T-helper 2 cell treated with Interferon-gamma antibody and Interleukin-4, amounts not matched to agents 5 μg/mL and 100 μg/mL, for 36 hours (primary cell): ENCODE measurements around the gene ANKRD55.
A peak's percentile ranks its signal among the peaks of the same experiment; 100 is the strongest.
"Not testable (repeated sequence)": the region's sequence is repeated elsewhere in the genome, so short reads cannot be mapped to it uniquely, and the experiment has no call there.

ENCODE experiments used
- DNase-seq: peaks from one replicate; pipeline ENCODE4 v3.0.0; 2021; ENCODE audit warnings: low spot score
- H3K27ac Mint-ChIP-seq: one replicate; pipeline ENCODE4 v1.8.0; 2021; ENCODE audit warnings: mild to moderate bottlenecking, mixed read lengths
- H3K27me3 Mint-ChIP-seq: one replicate; pipeline ENCODE4 v1.8.0; 2021; ENCODE audit warnings: low read depth, mixed read lengths
- H3K36me3 Mint-ChIP-seq: one replicate; pipeline ENCODE4 v1.8.0; 2021; ENCODE audit warnings: low read depth, mixed read lengths
- H3K4me1 Mint-ChIP-seq: one replicate; pipeline ENCODE4 v1.8.0; 2021; ENCODE audit warnings: low read depth, mixed read lengths
- H3K4me3 Mint-ChIP-seq: one replicate; pipeline ENCODE4 v1.8.0; 2022; ENCODE audit warnings: mild to moderate bottlenecking, moderate library complexity, mixed read lengths
- H3K9me3 Mint-ChIP-seq: one replicate; pipeline ENCODE4 v1.8.0; 2021; ENCODE audit warnings: mixed read lengths

ANKRD55 gene

DNA sequence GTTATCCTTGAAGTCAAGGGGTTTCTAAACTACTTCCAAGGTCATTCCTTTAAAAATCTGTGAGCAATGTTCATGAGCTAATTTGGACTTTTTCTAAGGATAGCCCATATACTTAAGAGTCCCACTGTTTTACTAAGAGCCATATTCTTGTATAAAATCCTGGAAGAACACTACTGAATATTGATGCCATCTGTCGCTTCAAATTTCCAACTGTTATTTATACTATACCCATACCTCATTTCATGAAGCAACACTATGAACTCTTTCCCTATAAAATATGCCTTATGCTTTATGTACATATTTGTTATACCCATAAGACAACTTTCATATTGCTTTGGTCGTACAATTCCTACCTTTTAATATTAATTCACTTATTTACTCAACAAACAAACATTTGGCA is 12.4 kb upstream of the ANKRD55 start:
- no peaks in the 10 kb centered on the region for H3K36me3 Mint-ChIP-seq
- peaks cover 16% of the 10 kb centered on the region for H3K27me3 Mint-ChIP-seq
- no peak for DNase-seq
- no peaks in the 10 kb centered on the region for H3K4me1 Mint-ChIP-seq
- H3K27ac Mint-ChIP-seq, result no peak overlapping the region
- H3K9me3 Mint-ChIP-seq, result peaks cover 20% of the 10 kb centered on the region
- H3K4me3 Mint-ChIP-seq, result no peak overlapping the region

DNA sequence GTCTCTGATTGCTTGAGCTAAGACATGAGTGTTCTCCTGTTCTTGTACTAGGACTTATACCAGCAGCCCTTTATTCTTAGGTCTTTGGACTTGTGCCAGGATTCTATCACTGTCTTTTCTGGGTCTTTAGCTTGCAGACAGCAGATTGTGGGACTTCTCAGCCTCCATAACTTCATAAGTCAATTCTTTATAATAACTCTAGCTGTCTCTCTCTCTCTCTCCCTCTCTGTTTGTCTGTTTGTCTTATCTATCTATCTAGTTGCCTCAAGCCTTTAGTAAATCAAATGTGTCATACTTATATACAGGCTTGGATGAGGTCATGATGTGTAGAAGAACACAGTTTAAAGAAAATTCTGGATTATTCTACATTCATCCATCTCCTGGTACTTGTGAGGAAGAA is 11.5 kb upstream of the ANKRD55 start:
- H3K27ac Mint-ChIP-seq, result no peak overlapping the region
- H3K4me3 Mint-ChIP-seq, result no peak overlapping the region
- H3K9me3 Mint-ChIP-seq, result peaks cover 21% of the 10 kb centered on the region
- H3K4me1 Mint-ChIP-seq, result no peaks in the 10 kb centered on the region
- H3K36me3 Mint-ChIP-seq, result no peaks in the 10 kb centered on the region
- no peak for DNase-seq
- H3K27me3 Mint-ChIP-seq, result peaks cover 19% of the 10 kb centered on the region

DNA sequence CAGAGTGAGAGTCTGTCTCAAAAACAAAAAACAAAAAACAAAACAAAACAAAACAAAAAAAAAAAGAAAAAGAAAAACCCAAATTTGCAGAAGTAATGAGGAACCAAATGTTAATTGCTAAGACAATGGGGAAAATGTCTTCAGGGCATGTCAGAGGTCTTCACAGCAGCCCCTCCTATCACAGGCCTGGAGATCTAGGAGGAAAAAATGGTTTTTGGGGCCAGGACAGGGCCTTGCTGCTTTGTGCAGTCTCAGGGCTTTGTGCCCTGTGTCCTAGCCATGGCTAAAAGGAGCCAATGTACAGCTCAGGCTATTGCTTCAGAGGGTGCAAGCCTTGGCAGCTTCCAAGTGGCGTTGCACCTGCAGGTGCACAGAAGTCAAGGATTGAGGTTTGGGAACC is 9.1 kb upstream of the ANKRD55 start:
- not testable (repeated sequence) for H3K4me1 Mint-ChIP-seq, H3K4me3 Mint-ChIP-seq, H3K36me3 Mint-ChIP-seq, H3K27ac Mint-ChIP-seq, DNase-seq
- H3K27me3 Mint-ChIP-seq, result peaks cover 19% of the 10 kb centered on the region
- H3K9me3 Mint-ChIP-seq, result peaks cover 16% of the 10 kb centered on the region

GRCh38 chr5:56232538-56232937 is 592 bp downstream of the ANKRD55 start:
- Mint-ChIP-seq H3K36me3 (no peaks in the 10 kb centered on the region), H3K27me3 (peaks cover 25% of the 10 kb centered on the region)

GRCh38 chr5:56230576-56230975 is 2.6 kb downstream of the ANKRD55 start:
- peaks cover 8% of the 10 kb centered on the region for H3K9me3 Mint-ChIP-seq
- no peak overlapping the region for H3K4me3 Mint-ChIP-seq
- no peak overlapping the region for H3K27ac Mint-ChIP-seq
- peaks cover 13% of the 10 kb centered on the region for H3K4me1 Mint-ChIP-seq
- H3K36me3 Mint-ChIP-seq, result peaks cover 3% of the 10 kb centered on the region
- H3K27me3 Mint-ChIP-seq, result peaks cover 26% of the 10 kb centered on the region
- DNase-seq, result no peak

More at GRCh38 chr5:56232538-56232937, 592 bp downstream of the ANKRD55 start:
- DNase-seq, result no peak
- Mint-ChIP-seq H3K27ac (no peak overlapping the region), H3K9me3 (no peaks in the 10 kb centered on the region), H3K4me1 (no peaks in the 10 kb centered on the region), H3K4me3 (no peak overlapping the region)

DNA sequence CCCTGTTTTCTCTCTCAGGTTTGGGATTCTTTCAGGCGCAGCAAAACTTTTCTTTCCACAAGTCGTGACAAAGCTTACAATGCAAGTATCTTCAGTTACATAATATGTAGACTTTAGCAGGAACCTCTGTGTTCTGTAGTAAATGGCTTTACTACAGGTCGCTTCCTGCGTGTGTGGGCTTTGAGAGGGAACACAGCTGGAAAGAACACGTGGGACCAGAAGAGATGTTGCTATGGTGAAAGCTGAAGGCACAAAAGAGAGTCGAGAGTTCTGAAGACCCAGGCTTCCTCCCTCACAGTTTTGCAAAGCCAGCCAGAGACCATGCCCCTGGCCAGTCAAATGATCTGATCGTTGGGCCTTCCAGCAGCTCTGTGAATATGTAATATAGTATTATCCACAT is 4.0 kb downstream of the ANKRD55 start:
- H3K4me1 Mint-ChIP-seq, result peaks cover 13% of the 10 kb centered on the region
- H3K36me3 Mint-ChIP-seq, result peaks cover 5% of the 10 kb centered on the region
- peaks cover 14% of the 10 kb centered on the region for H3K9me3 Mint-ChIP-seq
- H3K4me3 Mint-ChIP-seq, result no peak overlapping the region
- H3K27me3 Mint-ChIP-seq, result peaks cover 26% of the 10 kb centered on the region
- H3K27ac Mint-ChIP-seq, result no peak overlapping the region
- no peak for DNase-seq

DNA sequence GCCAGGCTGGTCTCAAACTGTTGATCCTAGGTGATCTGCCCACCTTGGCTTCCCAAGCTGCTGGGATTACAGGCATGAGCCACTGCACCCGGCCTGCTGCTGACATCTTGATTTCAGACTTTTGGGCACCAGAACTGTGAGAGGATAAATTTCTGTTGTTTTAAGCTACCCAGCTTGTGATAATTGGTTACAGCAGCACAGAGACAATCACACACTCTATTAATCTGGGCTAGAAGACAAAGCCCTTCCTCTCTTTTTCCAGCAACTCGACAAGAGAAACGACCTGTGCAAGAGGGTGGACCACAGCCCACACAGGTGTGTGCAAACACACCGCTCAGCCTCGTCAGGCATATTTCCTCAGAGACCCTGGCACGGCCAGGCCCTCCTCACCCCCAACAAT is 4.5 kb downstream of the ANKRD55 start:
- Mint-ChIP-seq H3K27me3 (peaks cover 29% of the 10 kb centered on the region), H3K4me3 (no peak overlapping the region), H3K36me3 (peaks cover 5% of the 10 kb centered on the region), H3K27ac (no peak overlapping the region), H3K4me1 (peaks cover 13% of the 10 kb centered on the region), H3K9me3 (peaks cover 15% of the 10 kb centered on the region)
- DNase-seq, result no peak

DNA sequence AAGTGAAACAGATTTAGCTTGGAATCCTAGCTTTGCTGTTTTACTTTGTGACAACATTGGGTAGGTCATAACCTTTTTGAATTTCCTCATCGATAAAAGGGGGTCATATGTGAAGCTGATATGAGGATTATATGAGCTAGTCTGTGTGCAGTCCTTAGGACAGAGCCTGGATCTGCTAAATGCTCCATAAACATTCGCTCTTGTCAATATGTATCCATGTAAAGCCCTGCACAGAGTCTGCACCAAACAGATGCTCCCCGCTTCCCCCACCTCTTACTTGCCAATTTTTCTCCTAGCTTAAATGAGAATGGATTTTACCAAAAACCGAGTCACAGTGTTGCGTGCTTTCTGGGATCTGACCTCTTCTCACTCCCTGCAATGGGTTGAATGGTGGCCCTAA is 5.4 kb downstream of the ANKRD55 start:
- no peak for DNase-seq
- Mint-ChIP-seq H3K9me3 (peaks cover 18% of the 10 kb centered on the region), H3K36me3 (peaks cover 5% of the 10 kb centered on the region), H3K4me3 (no peak overlapping the region), H3K27ac (no peak overlapping the region), H3K27me3 (peaks cover 28% of the 10 kb centered on the region), H3K4me1 (peaks cover 13% of the 10 kb centered on the region)

DNA sequence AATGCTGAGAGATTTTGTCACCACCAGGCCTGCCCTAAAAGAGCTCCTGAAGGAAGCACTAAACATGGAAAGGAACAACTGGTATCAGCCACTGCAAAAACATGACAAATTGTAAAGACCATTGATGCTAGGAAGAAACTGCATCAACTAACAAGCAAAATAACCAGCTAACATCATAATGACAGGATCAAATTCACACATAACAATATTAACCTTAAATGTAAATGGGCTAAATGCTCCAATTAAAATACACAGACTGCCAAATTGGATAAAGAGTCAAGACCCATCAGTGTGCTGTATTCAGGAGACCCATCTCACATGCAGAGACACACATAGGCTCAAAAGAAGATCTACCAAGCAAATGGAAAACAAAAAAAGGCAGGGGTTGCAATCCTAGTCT is 9.8 kb downstream of the ANKRD55 start:
- Mint-ChIP-seq H3K4me1 (peaks cover 22% of the 10 kb centered on the region), H3K9me3 (peaks cover 44% of the 10 kb centered on the region), H3K36me3 (peaks cover 11% of the 10 kb centered on the region), H3K27me3 (peaks cover 25% of the 10 kb centered on the region)
- not testable (repeated sequence) for H3K27ac Mint-ChIP-seq, DNase-seq, H3K4me3 Mint-ChIP-seq

- DNase-seq, H3K27ac Mint-ChIP-seq: not testable (repeated sequence)
- H3K4me3 Mint-ChIP-seq, result peak overlapping the region; percentile 33
- peaks cover 24% of the 10 kb centered on the region for H3K27me3 Mint-ChIP-seq
- H3K36me3 Mint-ChIP-seq, result peaks cover 13% of the 10 kb centered on the region
- H3K4me1 Mint-ChIP-seq, result peaks cover 18% of the 10 kb centered on the region
- H3K9me3 Mint-ChIP-seq, result peaks cover 51% of the 10 kb centered on the region
Observed at GRCh38 chr5:56221601-56222000, 11.5 kb downstream of the ANKRD55 start.

GRCh38 chr5:56215019-56215830 is 17.9 kb downstream of the ANKRD55 start:
- peaks cover 7% of the 10 kb centered on the region for H3K36me3 Mint-ChIP-seq
- no peak overlapping the region for H3K4me3 Mint-ChIP-seq
- H3K9me3 Mint-ChIP-seq, result peaks cover 32% of the 10 kb centered on the region
- no peak overlapping the region for H3K27ac Mint-ChIP-seq
- H3K27me3 Mint-ChIP-seq, result no peaks in the 10 kb centered on the region
- DNase-seq, result no peak
- peaks cover 2% of the 10 kb centered on the region for H3K4me1 Mint-ChIP-seq

DNA sequence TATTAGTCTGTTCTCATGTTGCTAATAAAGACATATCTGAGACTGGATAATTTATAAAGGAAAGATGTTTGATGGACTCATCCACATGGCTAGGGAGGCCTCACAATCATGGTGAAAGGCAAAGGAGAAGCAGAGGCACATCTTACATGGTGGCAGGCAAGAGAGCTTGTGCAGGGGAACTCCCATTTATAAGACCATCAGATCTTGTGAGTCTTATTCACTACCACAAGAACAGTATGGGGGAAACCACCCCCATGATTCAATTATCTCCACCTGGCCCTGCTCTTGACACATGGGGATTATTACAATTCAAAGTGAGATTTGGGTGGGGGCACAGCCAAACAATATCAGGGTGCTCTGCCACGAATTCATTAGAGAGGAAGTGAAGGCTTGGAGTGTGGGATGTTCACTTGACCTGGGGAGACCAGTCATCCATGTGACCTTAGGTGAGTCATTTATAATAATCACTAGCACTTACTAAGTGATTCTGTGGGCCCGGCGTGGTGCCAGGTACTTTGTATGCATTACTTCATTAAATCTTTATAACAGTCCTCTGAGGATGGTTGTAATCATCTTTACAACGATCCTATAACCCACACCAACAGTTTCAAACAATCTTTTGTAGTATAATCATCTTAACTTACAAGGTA is 19.1 kb downstream of the ANKRD55 start:
- H3K9me3 Mint-ChIP-seq, result peaks cover 25% of the 10 kb centered on the region
- H3K27me3 Mint-ChIP-seq, DNase-seq, H3K27ac Mint-ChIP-seq, H3K4me3 Mint-ChIP-seq, H3K36me3 Mint-ChIP-seq, H3K4me1 Mint-ChIP-seq: not testable (repeated sequence)

DNA sequence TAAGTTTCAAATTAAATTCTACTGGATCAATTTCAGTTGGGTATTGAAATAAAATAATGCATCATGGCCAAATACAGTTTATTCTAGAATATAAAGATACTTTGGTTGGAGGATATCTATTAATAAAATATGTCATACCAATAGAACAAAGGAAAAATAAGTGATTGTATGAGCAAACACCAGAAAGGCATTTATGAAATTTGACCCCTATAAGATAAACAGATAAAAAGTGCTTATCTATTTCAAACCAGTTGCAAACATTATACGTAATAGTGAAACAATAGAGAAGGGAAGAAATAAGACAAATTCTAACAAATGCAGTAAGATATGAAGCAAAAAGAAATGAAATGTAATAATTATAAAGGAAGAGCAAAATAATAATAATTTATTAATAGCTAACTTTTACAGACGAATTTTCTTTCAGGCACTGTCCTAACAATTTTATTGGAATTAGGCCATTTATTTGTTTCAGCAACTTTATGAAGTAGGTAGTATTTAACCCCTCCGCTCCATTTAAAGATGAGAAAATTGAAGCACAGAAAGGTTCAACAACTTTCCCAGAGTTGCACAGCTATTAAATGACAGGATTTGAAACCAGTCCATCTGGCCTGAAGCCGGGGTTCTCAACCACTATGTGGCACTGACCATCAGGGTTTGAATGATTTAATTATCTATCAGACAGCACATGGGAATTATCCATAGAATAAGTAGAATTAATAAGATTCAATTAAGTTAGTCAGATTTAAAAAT is 20.8 kb downstream of the ANKRD55 start:
- H3K9me3 Mint-ChIP-seq, result peaks cover 25% of the 10 kb centered on the region
- DNase-seq, result no peak
- no peak overlapping the region for H3K27ac Mint-ChIP-seq
- no peaks in the 10 kb centered on the region for H3K4me1 Mint-ChIP-seq
- H3K36me3 Mint-ChIP-seq, result peaks cover 7% of the 10 kb centered on the region
- H3K4me3 Mint-ChIP-seq, result no peak overlapping the region
- H3K27me3 Mint-ChIP-seq, result no peaks in the 10 kb centered on the region

DNA sequence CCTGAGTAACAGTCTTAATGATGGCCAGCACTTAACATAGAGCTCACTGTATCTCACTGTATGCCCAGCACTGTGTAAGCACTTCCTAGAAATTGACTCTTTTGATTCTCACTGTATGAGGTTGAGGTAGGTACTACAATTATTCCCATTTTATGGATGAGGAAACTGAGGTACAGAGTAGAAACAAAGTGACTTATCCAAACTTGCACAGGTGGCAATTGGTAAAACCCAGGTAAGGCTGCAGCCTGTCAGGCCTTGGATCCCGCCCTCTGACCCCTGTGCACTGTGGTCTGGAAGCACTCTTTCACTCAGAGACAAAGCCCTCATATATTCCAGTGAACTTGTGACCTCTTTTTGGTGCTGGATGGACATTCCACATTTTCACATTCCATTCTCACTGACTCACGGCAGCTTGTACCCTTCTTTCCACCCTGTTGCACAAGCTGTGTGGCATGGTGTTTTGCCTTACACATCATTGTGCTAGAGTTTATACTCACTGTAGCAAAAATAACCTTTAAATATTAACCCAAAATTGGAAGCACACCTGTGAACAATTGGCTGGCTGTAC is 21.7 kb downstream of the ANKRD55 start:
- H3K27ac Mint-ChIP-seq, result no peak overlapping the region
- no peak for DNase-seq
- H3K4me1 Mint-ChIP-seq, result no peaks in the 10 kb centered on the region
- H3K9me3 Mint-ChIP-seq, result peaks cover 16% of the 10 kb centered on the region
- H3K27me3 Mint-ChIP-seq, result no peaks in the 10 kb centered on the region
- H3K36me3 Mint-ChIP-seq, result peaks cover 2% of the 10 kb centered on the region
- H3K4me3 Mint-ChIP-seq, result no peak overlapping the region
